Stimulated activated CD8-positive, alpha-beta memory T cell treated with anti-CD3 and anti-CD28 coated beads, Interleukin-7, amount 100 ng/mL, for 1 hour (primary cell): Measurements from ENCODE around the gene GRID1.

Source experiments
- DNase-seq, 2 donors: peaks; one replicate each; pipeline ENCODE4 v3.0.0-alpha.2; 2020; ENCODE audit warnings: low read depth in 2 of 2

GRID1 gene

GRCh38 chr10:86339226-86339865, 27.2 kb downstream of the GRID1 start:
- DNase-seq = no peak

- DNase-seq = no peak
Measured at GRCh38 chr10:86337121-86337601, 29.4 kb downstream of the GRID1 start.

GRCh38 chr10:86336341-86336740, 30.3 kb downstream of the GRID1 start:
- no peak for DNase-seq

- DNase-seq = no peak
Measured at GRCh38 chr10:86335831-86336230, 30.8 kb downstream of the GRID1 start.

- no peak for DNase-seq
Measured at GRCh38 chr10:86335257-86335656, 31.3 kb downstream of the GRID1 start.

- DNase-seq = no peak
Measured at GRCh38 chr10:86334488-86335085, 32.0 kb downstream of the GRID1 start.

GRCh38 chr10:86333826-86334487, 32.6 kb downstream of the GRID1 start:
- DNase-seq = no peak

GRCh38 chr10:86331861-86332260, 34.7 kb downstream of the GRID1 start:
- DNase-seq = no peak

- DNase-seq = no peak
Measured at GRCh38 chr10:86330778-86331763, 35.5 kb downstream of the GRID1 start.

- DNase-seq = no peak
Measured at GRCh38 chr10:86329896-86330680, 36.5 kb downstream of the GRID1 start.

GRCh38 chr10:86329093-86329710, 37.4 kb downstream of the GRID1 start:
- DNase-seq = no peak

- no peak for DNase-seq
Measured at GRCh38 chr10:86327954-86328725, 38.5 kb downstream of the GRID1 start.

- no peak for DNase-seq
Measured at GRCh38 chr10:86325158-86325557, 41.4 kb downstream of the GRID1 start.

- DNase-seq = no peak
Measured at GRCh38 chr10:86321568-86321967, 45.0 kb downstream of the GRID1 start.

- DNase-seq = no peak
Measured at GRCh38 chr10:86319676-86320075, 46.9 kb downstream of the GRID1 start.

- no peak for DNase-seq
Measured at GRCh38 chr10:86317949-86318725, 48.5 kb downstream of the GRID1 start.

GRCh38 chr10:86316990-86317389, 49.6 kb downstream of the GRID1 start:
- no peak for DNase-seq

GRCh38 chr10:86316274-86316835, 50.2 kb downstream of the GRID1 start:
- DNase-seq = no peak

GRCh38 chr10:86315549-86315942, 51.0 kb downstream of the GRID1 start:
- DNase-seq = no peak
